H9 (cell line): ENCODE results near the gene SFXN1. TPM values are rescaled to one million over a fixed set of nuclear protein-coding genes. Genes with fewer than 3 reads are reported as not detected.

Experiments
- DNase-seq: peaks from one replicate; pipeline ENCODE4 v3.0.0-alpha.2; 2017
- H2AFZ ChIP-seq: one replicate; pipeline ENCODE4 v1.6.1; 2013; ENCODE audit warnings: mild to moderate bottlenecking, low read length, control low read depth, moderate library complexity
- H2AK5ac ChIP-seq: 2 replicates; pipeline ENCODE4 v1.6.1; 2013; ENCODE audit warnings: low read length, control low read depth, mixed read lengths; ENCODE audit not compliant: insufficient read length
- H2BK120ac ChIP-seq: one replicate; pipeline ENCODE4 v1.6.1; 2013; ENCODE audit warnings: low read depth, mild to moderate bottlenecking, low read length, control low read depth, inconsistent platforms; ENCODE audit not compliant: poor library complexity, severe bottlenecking
- H2BK12ac ChIP-seq: 2 replicates; pipeline ENCODE4 v1.6.1; 2013; ENCODE audit warnings: low read length, control low read depth, mixed read lengths, low read depth; ENCODE audit not compliant: insufficient read length
- H2BK15ac ChIP-seq: 2 replicates; pipeline ENCODE4 v1.6.1; 2013; ENCODE audit warnings: low read depth, low read length, control low read depth
- H2BK20ac ChIP-seq: one replicate; pipeline ENCODE4 v1.6.1; 2013; ENCODE audit warnings: low read depth, mild to moderate bottlenecking, low read length, control low read depth, inconsistent platforms; ENCODE audit not compliant: poor library complexity, severe bottlenecking
- H2BK5ac ChIP-seq: 2 replicates; pipeline ENCODE4 v1.6.1; 2013; ENCODE audit warnings: low read length, control low read depth, mixed read lengths; ENCODE audit not compliant: insufficient read length
- H3K14ac ChIP-seq: 2 replicates; pipeline ENCODE4 v1.6.1; 2013; ENCODE audit warnings: low read length, control low read depth; ENCODE audit not compliant: insufficient read depth
- H3K18ac ChIP-seq: 2 replicates; pipeline ENCODE4 v1.6.1; 2013; ENCODE audit warnings: low read depth, mild to moderate bottlenecking, mixed read lengths, low read length, control low read depth; ENCODE audit not compliant: insufficient read length
- H3K23ac ChIP-seq: 2 replicates; pipeline ENCODE4 v1.6.1; 2013; ENCODE audit warnings: low read length, control low read depth, mixed read lengths, low read depth; ENCODE audit not compliant: insufficient read length
- H3K23me2 ChIP-seq: 2 replicates; pipeline ENCODE4 v1.6.1; 2013; ENCODE audit warnings: low read depth, mild to moderate bottlenecking, mixed read lengths, low read length, control low read depth; ENCODE audit not compliant: insufficient read length, poor library complexity, severe bottlenecking
- H3K27ac ChIP-seq: 2 replicates; pipeline ENCODE4 v1.5.1; 2013; ENCODE audit warnings: low read length, control low read depth, mixed read lengths, low read depth; ENCODE audit not compliant: insufficient read length
- H3K27me3 ChIP-seq: 2 replicates; pipeline ENCODE4 v1.6.1; 2013; ENCODE audit warnings: low read length, control low read depth, inconsistent platforms; ENCODE audit not compliant: insufficient read depth
- H3K4ac ChIP-seq: 2 replicates; pipeline ENCODE4 v1.6.1; 2013; ENCODE audit warnings: low read depth, mild to moderate bottlenecking, control low read depth, inconsistent platforms, low read length, moderate library complexity
- H3K4me1 ChIP-seq: 2 replicates; pipeline ENCODE4 v1.6.1; 2013; ENCODE audit warnings: low read length, control low read depth, inconsistent platforms; ENCODE audit not compliant: insufficient read depth
- H3K4me2 ChIP-seq: 2 replicates; pipeline ENCODE4 v1.6.1; 2013; ENCODE audit warnings: low read length, control low read depth, mixed read lengths; ENCODE audit not compliant: insufficient read length, insufficient read depth
- H3K56ac ChIP-seq: 2 replicates; pipeline ENCODE4 v1.6.1; 2013; ENCODE audit warnings: low read depth, mild to moderate bottlenecking, mixed read lengths, low read length, control low read depth; ENCODE audit not compliant: insufficient read length
- H3K79me1 ChIP-seq: 2 replicates; pipeline ENCODE4 v1.6.1; 2013; ENCODE audit warnings: low read depth, mild to moderate bottlenecking, moderate library complexity, low read length, control low read depth, inconsistent platforms; ENCODE audit not compliant: insufficient read depth, poor library complexity, severe bottlenecking
- H3K79me2 ChIP-seq: 2 replicates; pipeline ENCODE4 v1.6.1; 2013; ENCODE audit warnings: low read length, control low read depth, inconsistent platforms; ENCODE audit not compliant: insufficient read depth
- H3K9ac ChIP-seq: 2 replicates; pipeline ENCODE4 v1.6.1; 2013; ENCODE audit warnings: low read length, control low read depth, mixed read lengths; ENCODE audit not compliant: insufficient read length; ENCODE audit errors: extremely low read depth
- H3K9me3 ChIP-seq: one replicate; pipeline ENCODE4 v1.6.1; 2013; ENCODE audit warnings: low read depth, low read length, inconsistent platforms; ENCODE audit not compliant: control insufficient read depth
- H3T11ph ChIP-seq: one replicate; pipeline ENCODE4 v1.6.1; 2013; ENCODE audit warnings: mild to moderate bottlenecking, low read length, control low read depth, inconsistent platforms
- H4K20me1 ChIP-seq: one replicate; pipeline ENCODE4 v1.6.1; 2013; ENCODE audit not compliant: control insufficient read depth, insufficient read length, insufficient read depth
- H4K5ac ChIP-seq: 2 replicates; pipeline ENCODE4 v1.6.1; 2013; ENCODE audit warnings: low read depth, mild to moderate bottlenecking, mixed read lengths, low read length, control low read depth; ENCODE audit not compliant: insufficient read length
- H4K8ac ChIP-seq: replicated peaks from 2 replicates; pipeline ENCODE4 v1.6.1; 2013; ENCODE audit warnings: low read length, control low read depth, mixed read lengths, low read depth; ENCODE audit not compliant: insufficient read length
- H4K91ac ChIP-seq: 2 replicates; pipeline ENCODE4 v1.6.1; 2013; ENCODE audit warnings: low read depth, mild to moderate bottlenecking, moderate library complexity, mixed read lengths, low read length, control low read depth; ENCODE audit not compliant: insufficient read length
- H3K27ac Mint-ChIP-seq, 3 experiments: 2 replicates in 2 of 3; 3 replicates in 1 of 3; pipeline ENCODE4 v1.8.0; 2020 to 2021; ENCODE audit warnings: mixed read lengths in 3 of 3, mild to moderate bottlenecking in 1 of 3, moderate library complexity in 1 of 3
- H3K27me3 Mint-ChIP-seq: 2 replicates; pipeline ENCODE4 v1.8.0; 2021; ENCODE audit warnings: low read depth, mild to moderate bottlenecking, moderate library complexity, mixed read lengths
- H3K36me3 Mint-ChIP-seq, 3 experiments: 2 replicates in 2 of 3; 3 replicates in 1 of 3; pipeline ENCODE4 v1.8.0; 2020 to 2021; ENCODE audit warnings: low read depth in 3 of 3, mixed read lengths in 3 of 3; ENCODE audit not compliant: insufficient read depth in 1 of 3
- H3K4me1 Mint-ChIP-seq, 2 experiments: 2 replicates each; pipeline ENCODE4 v1.8.0; 2020; ENCODE audit warnings: mixed read lengths in 2 of 2
- H3K4me3 Mint-ChIP-seq, 2 experiments: 2 replicates in 1 of 2; 3 replicates in 1 of 2; pipeline ENCODE4 v1.8.0; 2020 to 2021; ENCODE audit warnings: mild to moderate bottlenecking in 2 of 2, mixed read lengths in 2 of 2, moderate library complexity in 1 of 2
- H3K9me3 Mint-ChIP-seq, 2 experiments: 2 replicates in 1 of 2; 3 replicates in 1 of 2; pipeline ENCODE4 v1.8.0; 2020; ENCODE audit warnings: mild to moderate bottlenecking in 2 of 2, mixed read lengths in 2 of 2, moderate library complexity in 1 of 2
- CTCF ChIP-seq: fragments of 200-600 bp; sonication (generic); conservative IDR thresholded peaks from 3 replicates; pipeline ENCODE4 v1.8.0; 2021; ENCODE audit warnings: antibody characterized with exemption, mild to moderate bottlenecking
- WGBS: extraction: QIAGEN DNeasy Blood & Tissue Kit; methylation state at CpG from one replicate; pipeline ENCODE4 v1.1.7; 2013; ENCODE audit warnings: missing lambda C conversion rate, low lambda C conversion rate, mixed read lengths; ENCODE audit not compliant: insufficient read length; ENCODE audit errors: extremely low coverage; 5-methylcytosine and 5-hydroxymethylcytosine counted together
- total RNA-seq: library from RNA; stranded (reverse); gene quantifications from 2 replicates; pipeline ENCODE4 v1.2.1, GENCODE V29; 2021

Gene SFXN1
- total RNA-seq, 1 experiment from 2014 or later, result 99.2 TPM

- H2BK12ac ChIP-seq, result no peak within 1 kb of the TSS
- H3K4me1 Mint-ChIP-seq, result peaks cover 26 to 46% of the 10 kb centered on the region in 2 experiments
- H2BK20ac ChIP-seq, result no peak within 1 kb of the TSS
- peak within 1 kb of the TSS; percentile 56 to 76 for H3K4me3 Mint-ChIP-seq
- H4K91ac ChIP-seq, result no peak within 1 kb of the TSS
- H3K14ac ChIP-seq, result no peak within 1 kb of the TSS; the same call in 1 of the 2 replicates
- H3K27me3 Mint-ChIP-seq, result peaks cover 68% of the 10 kb centered on the region
- H2BK5ac ChIP-seq, result no peak within 1 kb of the TSS
- peak; percentile 82 for DNase-seq
- H3K23me2 ChIP-seq, result peaks cover 16% of the 10 kb centered on the region
- no peak within 1 kb of the TSS for H3K4ac ChIP-seq
- peak within 1 kb of the TSS; percentile 49 for H3K4me2 ChIP-seq
- H3K9ac ChIP-seq, result no peak within 1 kb of the TSS
- H3K9me3 ChIP-seq, result no peaks in the 10 kb centered on the region
- TF ChIP-seq CTCF, result peak; percentile 93
- no peak within 1 kb of the TSS for H3T11ph ChIP-seq
- H3K4me1 ChIP-seq, result no peaks in the 10 kb centered on the region
- no peaks in the 10 kb centered on the region for H3K9me3 Mint-ChIP-seq
- no peak within 1 kb of the TSS for H4K8ac ChIP-seq
- H2BK15ac ChIP-seq, result no peak within 1 kb of the TSS
- H4K20me1 ChIP-seq, result no peaks in the 10 kb centered on the region
- H3K27ac ChIP-seq, result no peak within 1 kb of the TSS
- no peak within 1 kb of the TSS for H3K23ac ChIP-seq
- no peak within 1 kb of the TSS for H2BK120ac ChIP-seq
- H3K27me3 ChIP-seq, result peaks cover 21% of the 10 kb centered on the region; the same call in 1 of the 2 replicates
- peaks cover 0 to 2% (median 0%) of the 10 kb centered on the region in 3 experiments; a peak in 1 of 7 replicates for H3K36me3 Mint-ChIP-seq
- no peak within 1 kb of the TSS for H3K18ac ChIP-seq
- H2AK5ac ChIP-seq, result no peak within 1 kb of the TSS
- no peak within 1 kb of the TSS for H3K56ac ChIP-seq
- no peak within 1 kb of the TSS for H4K5ac ChIP-seq
- no peak within 1 kb of the TSS; a peak in 1 of 7 replicates for H3K27ac Mint-ChIP-seq
- H2AFZ ChIP-seq, result no peak within 1 kb of the TSS
- H3K79me1 ChIP-seq, result no peaks in the 10 kb centered on the region
- WGBS, result no CpG with 5 or more reads among the region's 91 CpGs
- H3K79me2 ChIP-seq, result no peaks in the 10 kb centered on the region
Observed at GRCh38 chr5:175444060-175444904, 34.1 kb upstream of the SFXN1 start, which contains the start of gene DRD1. Gene DRD1 (minus strand): TSS chr5:175444182. CDS start chr5:175443099, 1,083 bp downstream.
